Astrocyte (in vitro differentiated cells and primary cell): ENCODE results near the gene PCDHGA11. TPM values are rescaled to one million over a fixed set of nuclear protein-coding genes. Genes with fewer than 3 reads are reported as not detected.
"Not testable (repeated sequence)": the region's sequence is repeated elsewhere in the genome, so short reads cannot be mapped to it uniquely, and the experiment has no call there.

Experiments used
- DNase-seq: peaks from one replicate; pipeline ENCODE4 v3.0.0-alpha.2; 2010; ENCODE audit warnings: low read depth
- FAIRE-seq: peaks from 2 replicates; lab custom pipeline; 2011; peaks lifted over from hg19 to GRCh38; lab: Jason Lieb, UNC
- H2AFZ ChIP-seq: 2 replicates; pipeline ENCODE4 v1.6.0; 2012; ENCODE audit warnings: low read depth, low read length, inconsistent platforms
- H3K27ac ChIP-seq: 2 replicates; pipeline ENCODE4 v1.5.1; 2011; ENCODE audit warnings: low read depth, low read length, inconsistent platforms
- H3K27me3 ChIP-seq: 2 replicates; pipeline ENCODE4 v1.6.0; 2011; ENCODE audit warnings: low read length, inconsistent platforms; ENCODE audit not compliant: insufficient read depth
- H3K36me3 ChIP-seq: 2 replicates; pipeline ENCODE4 v1.5.1; 2011; ENCODE audit warnings: low read length, inconsistent platforms; ENCODE audit not compliant: insufficient read depth
- H3K4me1 ChIP-seq: 2 replicates; pipeline ENCODE4 v1.5.1; 2011; ENCODE audit warnings: low read length, inconsistent platforms; ENCODE audit not compliant: insufficient read depth
- H3K4me2 ChIP-seq: 2 replicates; pipeline ENCODE4 v1.6.0; 2012; ENCODE audit warnings: low read length, inconsistent platforms
- H3K4me3 ChIP-seq: 2 replicates; pipeline ENCODE4 v1.5.1; 2011; ENCODE audit warnings: low read depth, mild to moderate bottlenecking, low read length, inconsistent platforms; ENCODE audit not compliant: insufficient read depth
- H3K79me2 ChIP-seq: 2 replicates; pipeline ENCODE4 v1.6.0; 2012; ENCODE audit warnings: mild to moderate bottlenecking, low read length, inconsistent platforms; ENCODE audit not compliant: insufficient read depth
- H3K9ac ChIP-seq: 2 replicates; pipeline ENCODE4 v1.6.0; 2012; ENCODE audit warnings: mild to moderate bottlenecking, low read length, inconsistent platforms
- H3K9me3 ChIP-seq: 2 replicates; pipeline ENCODE4 v1.5.1; 2012; ENCODE audit warnings: low read depth, mild to moderate bottlenecking, low read length, inconsistent platforms; ENCODE audit not compliant: insufficient read depth
- H4K20me1 ChIP-seq: 2 replicates; pipeline ENCODE4 v1.6.0; 2012; ENCODE audit warnings: low read length, inconsistent platforms; ENCODE audit not compliant: insufficient read depth
- H3K27ac Mint-ChIP-seq: one replicate; pipeline ENCODE4 v1.8.0; 2021; ENCODE audit warnings: mild to moderate bottlenecking, mixed read lengths; ENCODE audit not compliant: unreplicated experiment
- H3K27me3 Mint-ChIP-seq: one replicate; pipeline ENCODE4 v1.8.0; 2021; ENCODE audit warnings: low read depth, mixed read lengths; ENCODE audit not compliant: unreplicated experiment
- H3K36me3 Mint-ChIP-seq: one replicate; pipeline ENCODE4 v1.8.0; 2021; ENCODE audit warnings: low read depth, mixed read lengths; ENCODE audit not compliant: unreplicated experiment
- H3K4me1 Mint-ChIP-seq: one replicate; pipeline ENCODE4 v1.8.0; 2021; ENCODE audit warnings: low read depth, mixed read lengths; ENCODE audit not compliant: unreplicated experiment
- H3K4me3 Mint-ChIP-seq: one replicate; pipeline ENCODE4 v1.8.0; 2021; ENCODE audit warnings: mild to moderate bottlenecking, moderate library complexity, mixed read lengths; ENCODE audit not compliant: unreplicated experiment
- H3K9me3 Mint-ChIP-seq: one replicate; pipeline ENCODE4 v1.8.0; 2021; ENCODE audit warnings: mild to moderate bottlenecking, mixed read lengths; ENCODE audit not compliant: unreplicated experiment
- CTCF ChIP-seq: IDR thresholded peaks from 2 replicates; pipeline ENCODE4 v1.5.1; 2011; ENCODE audit warnings: low read depth, mild to moderate bottlenecking, inconsistent platforms, low read length, moderate library complexity; ENCODE audit not compliant: insufficient read depth
- EZH2 ChIP-seq: IDR thresholded peaks from 2 replicates; pipeline ENCODE4 v1.6.1; 2012; ENCODE audit warnings: mild to moderate bottlenecking, low read length, inconsistent platforms; ENCODE audit not compliant: insufficient read depth
- total RNA-seq: library from RNA; stranded (reverse); gene quantifications from 2 replicates; pipeline ENCODE4 v1.2.1, GENCODE V29; 2021

The PCDHGA11 gene
- total RNA-seq, 1 donor from 2014 or later: 5.3 TPM

GRCh38 chr5:141430332-141431113, 9.7 kb downstream of the PCDHGA11 start, which contains the start of gene PCDHGA12:
TSS of gene PCDHGA12 (plus strand) at chr5:141430507. CDS start at chr5:141430760, 253 bp downstream.
- peaks cover 35% of the 10 kb centered on the region for H3K9me3 Mint-ChIP-seq
- Histone ChIP-seq H3K27ac (peak within 1 kb of the TSS; percentile 28), H3K4me1 (no peaks in the 10 kb centered on the region), H4K20me1 (no peaks in the 10 kb centered on the region), H3K27me3 (no peaks in the 10 kb centered on the region), H3K4me2 (peak within 1 kb of the TSS; percentile 70), H2AFZ (peak within 1 kb of the TSS; percentile 23), H3K36me3 (no peaks in the 10 kb centered on the region), H3K79me2 (peaks cover 4% of the 10 kb centered on the region), H3K9me3 (peaks cover 45% of the 10 kb centered on the region), H3K4me3 (peak within 1 kb of the TSS; percentile 49), H3K9ac (peak within 1 kb of the TSS; percentile 56)
- DNase-seq (peak; percentile 77), FAIRE-seq (no peak)
- TF ChIP-seq EZH2: no peak
- TF ChIP-seq CTCF: peak; percentile 58
- no peak within 1 kb of the TSS for H3K27ac Mint-ChIP-seq
- H3K4me1 Mint-ChIP-seq: no peaks in the 10 kb centered on the region
- H3K27me3 Mint-ChIP-seq: no peaks in the 10 kb centered on the region
- H3K36me3 Mint-ChIP-seq: peaks cover 60% of the 10 kb centered on the region
- no peak within 1 kb of the TSS for H3K4me3 Mint-ChIP-seq

DNA sequence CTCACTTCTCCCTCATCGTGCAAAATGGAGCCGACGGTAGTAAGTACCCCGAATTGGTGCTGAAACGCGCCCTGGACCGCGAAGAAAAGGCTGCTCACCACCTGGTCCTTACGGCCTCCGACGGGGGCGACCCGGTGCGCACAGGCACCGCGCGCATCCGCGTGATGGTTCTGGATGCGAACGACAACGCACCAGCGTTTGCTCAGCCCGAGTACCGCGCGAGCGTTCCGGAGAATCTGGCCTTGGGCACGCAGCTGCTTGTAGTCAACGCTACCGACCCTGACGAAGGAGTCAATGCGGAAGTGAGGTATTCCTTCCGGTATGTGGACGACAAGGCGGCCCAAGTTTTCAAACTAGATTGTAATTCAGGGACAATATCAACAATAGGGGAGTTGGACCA, 10.4 kb downstream of the PCDHGA11 start:
- Histone ChIP-seq H3K4me1 (no peaks in the 10 kb centered on the region), H3K79me2 (peaks cover 8% of the 10 kb centered on the region), H3K4me2 (peak overlapping the region; percentile 70), H3K27ac (no peak overlapping the region), H4K20me1 (no peaks in the 10 kb centered on the region), H3K36me3 (no peaks in the 10 kb centered on the region), H3K27me3 (no peaks in the 10 kb centered on the region), H3K9ac (peak overlapping the region; percentile 56), H3K9me3 (peaks cover 38% of the 10 kb centered on the region), H2AFZ (no peak overlapping the region), H3K4me3 (peak overlapping the region; percentile 49)
- H3K36me3 Mint-ChIP-seq: peaks cover 54% of the 10 kb centered on the region
- DNase-seq (peak; percentile 34), FAIRE-seq (no peak)
- no peak overlapping the region for H3K4me3 Mint-ChIP-seq
- no peaks in the 10 kb centered on the region for H3K27me3 Mint-ChIP-seq
- H3K27ac Mint-ChIP-seq: no peak overlapping the region
- no peak for TF ChIP-seq EZH2
- H3K9me3 Mint-ChIP-seq: peaks cover 35% of the 10 kb centered on the region
- H3K4me1 Mint-ChIP-seq: no peaks in the 10 kb centered on the region

GRCh38 chr5:141432308-141432707, 11.5 kb downstream of the PCDHGA11 start:
- H3K9me3 Mint-ChIP-seq: peaks cover 27% of the 10 kb centered on the region
- not testable (repeated sequence) for H3K79me2 ChIP-seq, H3K4me1 Mint-ChIP-seq, H3K27ac Mint-ChIP-seq, H3K27ac ChIP-seq, H3K4me1 ChIP-seq, H3K27me3 ChIP-seq, H3K9ac ChIP-seq, H3K27me3 Mint-ChIP-seq, H3K4me3 Mint-ChIP-seq, DNase-seq, H4K20me1 ChIP-seq, FAIRE-seq, H2AFZ ChIP-seq, H3K4me3 ChIP-seq, H3K36me3 ChIP-seq
- H3K36me3 Mint-ChIP-seq: peaks cover 44% of the 10 kb centered on the region
- Histone ChIP-seq H3K4me2 (peak overlapping the region; percentile 6), H3K9me3 (peaks cover 30% of the 10 kb centered on the region)

GRCh38 chr5:141432726-141433125, 11.9 kb downstream of the PCDHGA11 start:
- DNase-seq, H3K4me3 ChIP-seq, H3K9ac ChIP-seq, H4K20me1 ChIP-seq, H3K27ac Mint-ChIP-seq, H3K36me3 ChIP-seq, H3K4me3 Mint-ChIP-seq, H3K27me3 Mint-ChIP-seq, H3K27me3 ChIP-seq, H3K4me2 ChIP-seq, H3K4me1 ChIP-seq, H3K27ac ChIP-seq, H2AFZ ChIP-seq, H3K4me1 Mint-ChIP-seq, FAIRE-seq, H3K79me2 ChIP-seq: not testable (repeated sequence)
- Mint-ChIP-seq H3K9me3 (peaks cover 27% of the 10 kb centered on the region), H3K36me3 (peaks cover 41% of the 10 kb centered on the region)
- H3K9me3 ChIP-seq: peaks cover 25% of the 10 kb centered on the region
